Frontal cortex (tissue), 4 donors: Measurements from ENCODE around the gene OR2G3. TPM values are rescaled to one million over a fixed set of nuclear protein-coding genes. Genes with fewer than 3 reads are reported as not detected.

Experiments used
- DNase-seq, 2 donors: peaks; one replicate each; pipeline ENCODE4 v3.0.0; 2012; ENCODE audit warnings: low spot score in 2 of 2
- FAIRE-seq: peaks from 2 replicates; lab custom pipeline; 2012; peaks lifted over from hg19 to GRCh38; lab: Jason Lieb, UNC
- total RNA-seq: library from RNA; depleted of rRNA; stranded (reverse); fragments of >200 nt; gene quantifications from one replicate; pipeline ENCODE4 v1.2.3, GENCODE V29; 2014
- donor health status: control.
- donor health status: control.
- donor health status: control.

OR2G3 gene
- not detected for total RNA-seq

- DNase-seq (no peak), FAIRE-seq (no peak)
These were observed at the start of gene OR2G3 for GRCh38 chr1:247605286-247605685. Gene OR2G3, plus strand, starts transcription at chr1:247605586. Its CDS starts 0 bp downstream, at chr1:247605586.

DNA sequence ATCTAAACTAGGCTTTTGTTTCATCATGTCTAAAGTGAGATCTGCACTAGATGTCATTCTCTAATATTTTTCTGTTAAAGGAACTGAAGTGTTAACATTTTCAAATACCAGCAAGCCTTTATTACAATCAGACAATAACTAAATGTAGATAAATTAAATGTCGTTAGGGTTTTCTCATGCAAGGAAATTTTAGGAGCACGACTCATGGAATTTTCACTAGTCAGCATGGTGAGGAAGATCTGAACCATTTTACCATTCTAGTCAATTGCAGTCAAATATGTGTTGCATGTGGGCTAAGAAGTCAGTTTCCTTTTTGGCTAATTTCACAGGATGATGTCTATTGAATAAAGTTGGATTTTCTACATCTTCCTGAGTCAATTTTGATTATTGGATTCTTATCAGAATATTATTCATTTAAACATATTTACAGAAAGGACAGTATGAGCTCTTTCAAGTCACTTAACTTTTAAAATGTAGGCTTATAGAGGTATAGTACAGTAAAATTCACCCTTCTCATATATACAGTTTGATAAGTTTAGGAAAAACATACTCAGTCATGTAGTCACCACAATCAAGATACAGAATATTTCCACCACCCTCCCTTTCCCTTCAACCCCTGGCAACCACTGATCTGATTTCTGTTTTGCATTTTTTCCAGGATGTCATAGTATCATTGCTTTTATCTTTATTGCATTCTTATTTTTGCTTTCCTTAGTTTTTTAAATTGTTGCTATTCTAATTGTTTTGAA lies 47.3 kb upstream of the OR2G3 start:
- FAIRE-seq (no peak), DNase-seq (no peak)

- DNase-seq, result no peak
These were observed 43.7 kb upstream of the OR2G3 start for GRCh38 chr1:247561711-247562110.

GRCh38 chr1:247562198-247562597 lies 43.2 kb upstream of the OR2G3 start:
- DNase-seq (no peak), FAIRE-seq (no peak)

More at GRCh38 chr1:247561711-247562110, 43.7 kb upstream of the OR2G3 start:
- no peak for FAIRE-seq

DNA sequence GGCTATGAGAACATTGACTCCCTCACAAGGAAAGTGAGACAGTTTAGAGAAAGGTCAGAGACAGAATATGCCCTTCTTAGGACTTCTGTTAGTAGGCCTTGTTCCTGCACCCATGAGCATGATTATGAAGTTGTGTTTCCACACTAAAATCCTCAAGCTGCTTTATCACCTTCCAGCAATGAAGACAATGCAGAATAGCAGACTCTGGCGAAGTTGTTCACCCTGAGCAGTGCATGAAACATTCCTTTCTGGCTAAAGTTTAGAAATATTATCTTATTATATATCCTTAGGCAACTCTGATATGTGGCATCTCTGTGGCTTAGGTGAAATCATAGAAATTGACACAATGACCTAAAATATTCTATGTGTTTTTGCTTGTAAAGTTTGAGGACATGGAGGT lies 31.1 kb upstream of the OR2G3 start:
- DNase-seq (no peak), FAIRE-seq (no peak)

- DNase-seq (no peak), FAIRE-seq (no peak)
These were observed 30.7 kb upstream of the OR2G3 start for GRCh38 chr1:247574664-247575063.

DNA sequence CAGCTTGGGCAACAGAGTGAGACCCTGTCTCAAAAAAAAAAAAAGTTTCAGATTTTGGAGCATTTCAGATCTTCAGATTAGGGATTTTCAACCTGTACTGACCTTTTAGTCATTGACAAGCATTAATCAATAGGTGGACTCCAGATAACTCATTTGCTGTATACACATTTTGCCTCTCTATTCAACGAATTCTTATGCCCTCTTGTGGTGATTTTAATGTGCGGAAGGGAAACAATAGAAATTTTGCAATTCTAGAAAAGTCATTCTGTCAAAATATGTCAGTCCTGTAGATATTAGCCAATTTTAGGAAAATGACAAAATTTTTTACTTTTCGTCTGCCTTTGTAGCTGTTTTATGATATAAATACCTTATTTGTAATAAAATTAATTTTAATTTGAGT lies 28.9 kb upstream of the OR2G3 start:
- DNase-seq, result no peak
- no peak for FAIRE-seq

DNA sequence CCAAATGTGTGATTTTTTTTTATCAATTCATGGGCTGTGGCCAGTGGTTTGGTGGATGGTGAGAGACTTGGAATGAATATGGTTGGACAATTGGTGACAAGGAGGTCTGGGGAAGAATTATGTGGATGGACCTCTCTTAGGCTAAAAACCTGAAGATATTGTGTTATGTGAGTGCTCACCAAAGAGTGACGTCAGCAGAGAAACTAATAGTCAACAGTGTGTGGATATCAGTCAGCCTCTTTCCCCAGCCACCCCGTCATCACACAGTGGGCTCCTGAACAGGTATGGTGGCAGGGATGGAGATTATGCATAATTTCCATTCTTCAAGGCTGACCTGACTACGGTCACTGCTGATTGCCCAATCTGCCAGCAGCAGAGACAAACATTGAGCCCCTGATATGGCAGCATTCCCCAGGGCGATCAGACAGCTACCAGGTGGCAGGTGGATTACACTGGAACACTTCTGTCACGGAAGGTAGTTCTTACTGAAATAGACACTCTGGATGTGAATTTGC lies 26.4 kb upstream of the OR2G3 start:
- DNase-seq (no peak), FAIRE-seq (no peak)

DNA sequence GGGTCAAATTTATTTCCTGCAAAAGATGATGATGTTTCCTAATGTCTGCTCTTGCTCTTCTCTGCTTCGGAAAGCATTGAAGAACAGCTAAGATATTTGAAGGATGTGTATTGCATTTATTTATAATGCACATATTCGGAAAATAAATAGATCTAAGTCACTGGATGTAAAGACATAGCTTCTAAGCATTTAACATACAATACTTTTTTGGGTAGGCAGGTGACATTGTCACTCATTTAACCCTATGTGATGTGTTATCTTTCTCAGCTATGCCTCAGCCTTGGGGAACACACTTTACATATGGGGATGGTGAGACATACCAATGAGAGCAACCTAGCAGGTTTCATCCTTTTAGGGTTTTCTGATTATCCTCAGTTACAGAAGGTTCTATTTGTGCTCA lies 17.3 kb upstream of the OR2G3 start, which contains the start of gene OR2G2:
Gene OR2G2 (plus strand): TSS at position 301 of the 400 bp plus-strand sequence. CDS start 0 bp downstream, at position 301.
- FAIRE-seq (no peak), DNase-seq (no peak)

GRCh38 chr1:247613405-247613804 lies 8.0 kb downstream of the OR2G3 start:
- no peak for FAIRE-seq
- DNase-seq, result no peak

DNA sequence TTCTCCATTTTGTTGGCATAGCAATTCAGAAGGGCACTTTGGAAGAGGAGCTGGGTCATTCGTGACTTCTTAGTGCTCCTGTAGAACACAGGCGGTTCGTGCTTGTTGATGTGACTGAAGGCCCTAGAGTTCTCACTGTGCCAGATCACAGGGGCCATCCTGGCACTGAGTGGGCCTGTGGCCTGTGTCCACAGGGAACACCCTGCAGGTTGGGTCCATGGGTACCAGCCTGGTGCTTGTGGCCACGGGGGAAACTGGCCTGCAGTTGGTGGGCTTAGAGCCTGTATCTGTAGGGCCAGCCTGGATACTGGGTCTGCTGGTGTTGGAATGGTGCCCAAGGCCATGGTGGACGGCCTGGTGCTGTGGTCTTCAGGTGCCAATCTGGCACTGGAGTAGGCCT lies 9.2 kb downstream of the OR2G3 start:
- no peak for FAIRE-seq
- no peak for DNase-seq

GRCh38 chr1:247627951-247628350 lies 22.6 kb downstream of the OR2G3 start:
- DNase-seq, result no peak
- no peak for FAIRE-seq

DNA sequence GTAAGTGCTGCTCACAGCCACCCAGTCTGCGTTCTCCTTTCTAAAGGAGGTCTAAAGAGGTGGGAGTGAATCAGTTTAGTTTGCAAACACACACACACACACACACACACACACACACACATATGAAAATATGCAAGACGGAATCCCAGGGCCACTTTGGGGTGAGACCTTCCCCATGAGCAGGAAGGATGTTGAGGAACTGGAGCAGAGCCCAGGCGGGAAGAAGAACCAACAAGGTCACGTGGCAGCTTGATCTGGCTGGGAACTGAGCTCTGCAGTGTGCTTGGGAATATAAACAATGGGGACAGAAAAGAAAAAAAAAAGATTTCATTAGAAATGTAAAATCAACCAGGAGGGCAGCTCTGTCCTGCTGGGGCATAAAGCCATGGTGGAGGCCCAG lies 32.6 kb downstream of the OR2G3 start:
- FAIRE-seq (no peak), DNase-seq (no peak)

DNA sequence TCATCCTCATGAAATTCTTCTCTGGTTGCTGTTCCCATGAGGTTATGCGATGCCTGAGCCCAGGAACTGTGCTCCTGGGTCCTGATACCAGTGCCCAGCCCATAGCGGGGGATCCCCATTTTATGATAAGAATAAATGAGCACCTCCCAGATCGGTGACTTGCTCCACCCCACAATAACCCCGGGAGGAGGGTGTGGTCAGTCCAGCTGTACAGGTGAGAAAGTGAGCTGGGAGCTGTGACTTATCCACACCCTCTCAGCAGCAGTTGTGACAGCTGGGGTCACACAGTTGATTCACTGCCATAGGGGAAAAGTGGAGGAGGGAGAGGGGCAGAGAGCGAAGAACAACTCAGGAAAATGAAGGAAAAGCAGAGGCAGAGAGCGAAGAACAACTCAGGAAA lies 33.4 kb downstream of the OR2G3 start:
- DNase-seq, result no peak
- no peak for FAIRE-seq

DNA sequence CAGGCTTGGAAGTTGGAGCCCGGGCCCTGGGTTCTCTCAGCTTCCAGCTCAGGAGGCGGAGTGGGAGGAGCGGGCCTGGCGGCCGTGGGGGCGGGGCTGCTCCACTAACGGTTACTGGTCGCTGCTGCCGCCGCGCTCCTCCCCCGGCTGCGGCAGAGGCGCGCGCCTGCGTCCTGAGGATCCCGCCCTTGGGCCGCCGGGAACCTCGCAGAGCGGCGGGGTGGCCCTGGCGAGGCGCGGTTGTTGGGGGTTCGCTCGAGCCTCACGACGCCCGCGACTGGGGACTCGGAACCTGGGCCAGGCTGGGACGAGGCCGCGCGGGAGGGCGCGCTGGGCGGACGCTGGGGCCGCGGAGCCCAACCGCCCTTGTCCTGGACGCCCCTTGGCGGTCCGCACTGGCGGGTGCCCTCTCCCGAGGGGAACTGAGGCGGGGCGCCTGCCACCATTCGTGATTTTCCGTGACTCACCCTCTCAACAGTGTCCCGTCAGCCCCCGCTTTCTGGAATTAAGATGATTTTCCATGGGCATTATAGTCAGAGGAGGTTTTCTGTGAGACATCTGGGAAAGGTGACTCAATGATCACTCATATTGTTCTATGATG lies 34.1 kb downstream of the OR2G3 start:
- DNase-seq (peak in 1 of 2 donors; percentile 46), FAIRE-seq (no peak)

- FAIRE-seq (no peak), DNase-seq (no peak)
These were observed 37.4 kb downstream of the OR2G3 start for GRCh38 chr1:247642742-247643141.

- FAIRE-seq, result no peak
- DNase-seq, result no peak
These were observed 41.5 kb downstream of the OR2G3 start for GRCh38 chr1:247646867-247647266.

DNA sequence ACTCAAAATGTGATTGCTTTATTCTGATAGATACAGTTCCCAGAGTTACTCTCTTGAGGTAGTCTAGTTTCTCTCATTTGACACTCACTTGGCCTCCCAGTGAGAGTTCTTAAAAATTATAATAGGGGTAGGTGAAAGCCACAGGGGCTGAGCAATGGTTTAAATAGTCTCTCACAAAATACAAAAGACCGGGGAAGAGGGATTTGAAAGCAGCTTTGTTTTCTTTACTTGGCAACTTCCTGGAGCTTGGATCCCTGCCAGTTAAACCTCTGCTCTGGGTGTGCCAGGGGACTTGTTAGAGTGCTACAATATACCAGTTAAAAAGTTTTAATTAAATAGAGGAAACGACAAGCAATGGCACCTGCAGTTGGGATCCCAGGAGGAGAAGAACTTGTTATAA lies 42.5 kb downstream of the OR2G3 start:
- FAIRE-seq, result no peak
- DNase-seq, result no peak

DNA sequence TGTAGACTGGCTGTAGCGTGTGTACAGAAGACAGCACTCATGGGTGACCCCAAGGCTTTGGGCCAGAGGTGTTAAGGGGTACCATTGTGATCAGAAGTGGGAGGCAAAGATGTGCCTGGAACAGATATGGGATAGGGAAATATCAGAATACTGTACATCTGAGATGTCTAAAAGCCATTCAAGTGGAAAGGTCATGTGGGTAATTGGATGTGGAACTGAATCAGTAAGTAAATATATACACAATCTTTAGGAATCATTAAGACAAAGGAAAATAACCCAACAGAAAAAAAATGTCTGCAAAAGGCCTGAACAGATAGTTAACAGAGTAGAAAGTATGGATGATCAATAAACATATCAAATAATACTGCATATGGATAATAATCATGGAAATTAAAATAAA lies 47.7 kb downstream of the OR2G3 start:
- DNase-seq (no peak), FAIRE-seq (no peak)
